Transverse colon (tissue), 4 donors: Measurements from ENCODE around the gene CACNA1G. TPM values are rescaled to one million over a fixed set of nuclear protein-coding genes. Genes with fewer than 3 reads are reported as not detected.

Source experiments
- DNase-seq: peaks from one replicate; pipeline ENCODE4 v3.0.0-alpha.2; 2019
- H3K27ac ChIP-seq, 4 donors: fragments of 200-600 bp; sonication (generic); 2 replicates each; pipeline ENCODE4 v1.5.1; 2016 to 2018; ENCODE audit warnings: inconsistent platforms in 4 of 4
- H3K27me3 ChIP-seq: fragments of 200-600 bp; sonication (generic); 2 replicates; pipeline ENCODE4 v1.5.1; 2017; ENCODE audit warnings: inconsistent platforms
- H3K36me3 ChIP-seq, 4 donors: fragments of 200-600 bp; sonication (generic); 2 replicates each; pipeline ENCODE4 v1.5.1; 2017 to 2019; ENCODE audit warnings: inconsistent platforms in 4 of 4
- H3K4me1 ChIP-seq, 4 donors: fragments of 200-600 bp; sonication (generic); 2 replicates each; pipeline ENCODE4 v1.5.1; 2017 to 2020; ENCODE audit warnings: inconsistent platforms in 4 of 4
- H3K4me3 ChIP-seq, 4 donors: fragments of 200-600 bp; sonication (generic); 1 replicate in 1 of 4; 2 replicates in 3 of 4; pipeline versions ENCODE4 v1.5.1 to v1.6.1; 2017 to 2019; ENCODE audit warnings: inconsistent platforms in 4 of 4
- H3K9me3 ChIP-seq, 2 donors: fragments of 200-600 bp; sonication (generic); 2 replicates each; pipeline ENCODE4 v1.5.1; 2017 to 2019; ENCODE audit warnings: inconsistent platforms in 2 of 2
- EP300 ChIP-seq: sonication (generic); formaldehyde crosslinking; IDR thresholded peaks from one replicate; pipeline ENCODE4 v1.6.1; 2017; ENCODE audit warnings: antibody characterized with exemption, low read depth
- POLR2A ChIP-seq: fragments of 450-650 bp; IDR thresholded peaks from one replicate; pipeline ENCODE4 v1.6.1; 2016; ENCODE audit warnings: antibody characterized with exemption, mild to moderate bottlenecking, moderate library complexity
- POLR2AphosphoS5 ChIP-seq, 3 donors: sonication (generic); formaldehyde crosslinking; IDR thresholded peaks; one replicate each; pipeline ENCODE4 v1.6.1; 2016; ENCODE audit warnings: antibody characterized with exemption in 3 of 3
- WGBS, 2 donors: methylation state at CpG; one replicate each; pipeline ENCODE4 v1.1.5; 2018; ENCODE audit warnings: low coverage in 1 of 2; 5-methylcytosine and 5-hydroxymethylcytosine counted together
- in situ Hi-C, 4 donors: fragments of 200-750 bp; cut with MboI; loops; one replicate each; pipeline versions ENCODE4 v1.15.0 to v1.15.1; 2017; ENCODE audit warnings: low sequenced_read_pairs in 3 of 4, low pct_ligation_motif_present in 1 of 4, low pct_unique_long_range_greater_than_20kb in 1 of 4
- intact Hi-C: fragments of 100-400 bp; cut with DNase I; formaldehyde crosslinking; loops from one replicate; pipeline ENCODE4 v1.15.1; 2023; ENCODE audit warnings: low total_unique reads
- total RNA-seq, 4 donors: library from RNA; depleted of rRNA; stranded (reverse); fragments of >200 nt; gene quantifications; one replicate each; pipeline ENCODE4 v1.1.0, GENCODE V29; 2016
- TF ChIP-seq, protein P1 (sequence below), 5 experiments: fragments of 200-600 bp in 3 of 5; fragments of 450-650 bp in 2 of 5; sonication (generic) in 3 of 5; IDR thresholded peaks; 1 replicate in 2 of 5; 2 replicates in 3 of 5; pipeline ENCODE4 v1.5.1; 2016 to 2017; ENCODE audit warnings: antibody characterized with exemption in 5 of 5, inconsistent platforms in 3 of 5, mild to moderate bottlenecking in 2 of 5, moderate library complexity in 1 of 5

CACNA1G gene
- total RNA-seq, 4 donors from 2014 or later, result 0.14 TPM; not detected in 3

DNA sequence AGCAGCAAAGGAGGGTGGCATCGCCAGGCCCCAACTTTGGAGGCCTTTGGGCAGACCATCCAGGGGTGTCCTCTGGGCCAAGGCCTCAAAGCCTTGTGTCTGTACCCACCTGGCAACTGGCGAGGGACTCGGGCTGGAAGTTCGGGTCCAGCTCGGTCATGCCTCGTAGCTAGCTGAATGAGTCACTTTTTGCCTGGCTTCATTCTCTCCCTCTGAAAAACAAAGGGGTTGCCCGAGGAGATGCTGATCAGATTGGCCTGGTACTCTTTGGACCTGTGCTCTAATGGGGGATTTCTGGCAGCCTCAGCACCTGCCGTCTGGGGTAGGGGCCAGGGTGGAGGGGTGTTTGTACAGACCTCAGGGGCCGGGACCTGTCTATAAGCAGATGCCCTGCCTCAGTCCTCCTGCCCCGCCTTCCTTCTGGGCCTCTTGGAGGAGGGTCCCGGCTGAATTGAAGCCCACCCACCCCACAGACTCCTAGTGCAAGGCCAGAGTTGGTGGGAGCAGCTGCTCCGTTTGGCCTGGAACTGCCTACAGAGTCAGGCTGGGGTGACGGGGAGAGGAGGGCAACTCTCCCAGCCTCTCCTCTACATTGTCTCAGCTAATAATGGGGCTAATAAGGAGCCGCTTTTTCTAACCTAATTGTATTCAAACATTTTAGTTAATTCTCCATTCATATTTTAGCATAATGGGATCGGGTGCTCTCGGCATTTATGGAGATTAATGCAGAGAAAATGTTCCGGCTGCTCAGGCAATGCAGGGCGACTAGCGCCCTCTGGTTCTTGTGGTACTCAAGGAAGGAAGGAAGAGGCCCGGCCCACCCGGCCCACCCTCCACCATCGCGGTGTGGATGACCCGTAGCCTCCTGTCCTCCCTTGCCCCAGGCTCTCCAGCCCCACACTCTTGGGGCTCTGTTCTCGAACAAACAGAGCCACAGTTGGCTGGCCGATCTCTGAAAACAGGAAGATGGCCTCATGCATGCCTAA lies 52.8 kb downstream of the CACNA1G start:
- intact Hi-C loops (no loop called here), in situ Hi-C loops (no loop called here)
- H3K9me3 ChIP-seq, result no peaks in the 10 kb centered on the region
- H3K4me3 ChIP-seq, result no peak overlapping the region
- no peak for TF ChIP-seq POLR2AphosphoS5 (IDR thresholded peaks at IDR 0.05)
- no peak for TF ChIP-seq EP300
- TF ChIP-seq POLR2A, result no peak
- TF ChIP-seq, protein P1, sequence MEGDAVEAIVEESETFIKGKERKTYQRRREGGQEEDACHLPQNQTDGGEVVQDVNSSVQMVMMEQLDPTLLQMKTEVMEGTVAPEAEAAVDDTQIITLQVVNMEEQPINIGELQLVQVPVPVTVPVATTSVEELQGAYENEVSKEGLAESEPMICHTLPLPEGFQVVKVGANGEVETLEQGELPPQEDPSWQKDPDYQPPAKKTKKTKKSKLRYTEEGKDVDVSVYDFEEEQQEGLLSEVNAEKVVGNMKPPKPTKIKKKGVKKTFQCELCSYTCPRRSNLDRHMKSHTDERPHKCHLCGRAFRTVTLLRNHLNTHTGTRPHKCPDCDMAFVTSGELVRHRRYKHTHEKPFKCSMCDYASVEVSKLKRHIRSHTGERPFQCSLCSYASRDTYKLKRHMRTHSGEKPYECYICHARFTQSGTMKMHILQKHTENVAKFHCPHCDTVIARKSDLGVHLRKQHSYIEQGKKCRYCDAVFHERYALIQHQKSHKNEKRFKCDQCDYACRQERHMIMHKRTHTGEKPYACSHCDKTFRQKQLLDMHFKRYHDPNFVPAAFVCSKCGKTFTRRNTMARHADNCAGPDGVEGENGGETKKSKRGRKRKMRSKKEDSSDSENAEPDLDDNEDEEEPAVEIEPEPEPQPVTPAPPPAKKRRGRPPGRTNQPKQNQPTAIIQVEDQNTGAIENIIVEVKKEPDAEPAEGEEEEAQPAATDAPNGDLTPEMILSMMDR (IDR thresholded peaks at IDR 0.05), result no peak
- no peaks in the 10 kb centered on the region for H3K4me1 ChIP-seq
- WGBS, 2 donors, result 76 to 80% methylated on average over 4 to 25 of the region's 26 CpGs
- DNase-seq, result no peak
- no peaks in the 10 kb centered on the region for H3K36me3 ChIP-seq
- no peak overlapping the region for H3K27ac ChIP-seq
- no peaks in the 10 kb centered on the region for H3K27me3 ChIP-seq

DNA sequence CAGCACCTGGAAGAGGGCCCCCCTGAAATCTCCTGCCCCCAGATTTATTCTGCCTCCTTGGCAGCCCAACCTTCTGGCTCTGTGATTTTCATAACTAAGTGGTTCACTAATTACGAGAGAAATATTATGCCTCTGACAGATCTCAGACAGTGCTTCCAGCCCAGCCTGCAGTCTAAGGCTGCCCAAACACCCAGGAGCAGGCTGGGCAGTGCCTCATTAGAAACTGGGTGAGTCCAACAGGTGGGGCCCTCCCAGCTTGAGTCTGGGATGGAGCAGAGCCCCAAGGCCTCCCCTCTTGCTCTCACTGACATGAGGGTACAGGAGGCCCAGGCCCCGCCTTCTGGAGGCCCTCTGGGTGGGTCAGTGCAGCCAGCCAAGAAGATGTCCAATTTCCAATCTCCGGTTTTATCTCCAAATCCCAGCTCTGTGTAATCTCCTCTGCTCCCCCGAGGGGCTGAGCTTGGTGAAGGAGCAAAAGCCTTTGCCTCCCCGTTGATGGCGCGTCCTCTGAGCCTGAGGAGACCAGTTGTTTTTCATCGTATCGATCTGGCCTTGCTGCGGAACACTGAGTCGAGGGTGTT lies 54.0 kb downstream of the CACNA1G start:
- no peaks in the 10 kb centered on the region for H3K9me3 ChIP-seq
- intact Hi-C loops (no loop called here), in situ Hi-C loops (no loop called here)
- H3K27me3 ChIP-seq, result no peaks in the 10 kb centered on the region
- H3K4me1 ChIP-seq, result no peaks in the 10 kb centered on the region
- TF ChIP-seq, protein P1 (IDR thresholded peaks at IDR 0.05), result no peak
- no peak for TF ChIP-seq POLR2A
- no peak overlapping the region for H3K27ac ChIP-seq
- no peaks in the 10 kb centered on the region for H3K36me3 ChIP-seq
- DNase-seq, result no peak
- 68% methylated on average over 11 of the region's 11 CpGs; no CpG with 5 or more reads in 1 of the 2 donors for WGBS, 2 donors
- H3K4me3 ChIP-seq, result no peak overlapping the region

DNA sequence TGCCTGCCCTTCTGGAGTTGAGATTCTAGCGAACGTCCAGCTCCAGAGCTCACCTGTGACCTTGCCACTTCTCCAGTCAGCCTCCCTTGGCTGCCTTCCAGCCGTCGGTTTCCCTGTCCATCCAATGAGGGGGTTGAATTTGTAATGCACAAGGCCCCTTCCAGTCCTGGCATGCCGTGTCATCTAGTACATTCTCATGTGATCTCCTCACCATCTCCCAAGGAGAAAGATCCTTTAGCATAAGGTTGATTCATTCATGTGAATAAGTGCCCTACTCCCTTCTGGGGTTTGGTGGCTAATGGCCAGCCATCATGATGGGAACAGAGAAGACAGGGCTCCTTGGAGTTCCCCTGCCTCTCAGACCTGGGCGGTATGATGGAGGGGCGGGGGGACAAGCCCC lies 55.3 kb downstream of the CACNA1G start:
- WGBS, 2 donors, result 60 to 85% methylated on average over 1 to 7 of the region's 7 CpGs
- H3K36me3 ChIP-seq, result no peaks in the 10 kb centered on the region
- no peaks in the 10 kb centered on the region for H3K27me3 ChIP-seq
- H3K27ac ChIP-seq, result no peak overlapping the region
- H3K4me3 ChIP-seq, result no peak overlapping the region
- H3K9me3 ChIP-seq, result no peaks in the 10 kb centered on the region
- in situ Hi-C loops, result no loop called here
- TF ChIP-seq, protein P1 (IDR thresholded peaks at IDR 0.05), result no peak
- TF ChIP-seq POLR2AphosphoS5 (IDR thresholded peaks at IDR 0.05) (no peak), POLR2A (no peak), EP300 (no peak)
- no peak for DNase-seq
- H3K4me1 ChIP-seq, result no peaks in the 10 kb centered on the region
- intact Hi-C loops, result no loop called here

DNA sequence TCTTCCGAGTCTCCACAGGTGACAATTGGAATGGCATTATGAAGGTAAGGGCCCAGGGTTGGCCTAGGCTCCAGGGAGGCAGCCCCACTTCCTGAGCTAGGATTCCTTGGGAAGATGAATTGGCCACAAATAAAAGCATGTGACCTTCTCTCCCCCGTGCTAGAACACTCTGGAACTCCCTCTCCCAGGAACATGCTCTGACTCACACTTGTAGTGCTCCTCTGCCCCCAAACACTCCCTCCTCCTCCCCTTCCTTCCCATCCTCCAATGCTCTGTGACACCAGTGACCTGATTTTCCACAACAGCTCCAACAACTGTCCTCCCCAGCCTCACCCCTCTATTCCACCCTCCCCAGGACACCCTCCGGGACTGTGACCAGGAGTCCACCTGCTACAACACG lies 57.8 kb downstream of the CACNA1G start:
- H3K4me3 ChIP-seq, result no peak overlapping the region
- no peaks in the 10 kb centered on the region for H3K27me3 ChIP-seq
- DNase-seq, result no peak
- H3K9me3 ChIP-seq, result no peaks in the 10 kb centered on the region
- no peaks in the 10 kb centered on the region for H3K4me1 ChIP-seq
- intact Hi-C loops, result no loop called here
- H3K36me3 ChIP-seq, result no peaks in the 10 kb centered on the region
- 83% methylated on average over 4 of the region's 4 CpGs; no CpG with 5 or more reads in 1 of the 2 donors for WGBS, 2 donors
- in situ Hi-C loops, result no loop called here
- no peak overlapping the region for H3K27ac ChIP-seq
- TF ChIP-seq, protein P1 (IDR thresholded peaks at IDR 0.05), result no peak
- TF ChIP-seq POLR2A, result no peak
- TF ChIP-seq POLR2AphosphoS5 (IDR thresholded peaks at IDR 0.05), result no peak
- no peak for TF ChIP-seq EP300
